H9 (cell line): ENCODE measurements around the gene CCR4. TPM values are rescaled to one million over a fixed set of nuclear protein-coding genes. Genes with fewer than 3 reads are reported as not detected.

Experiments
- DNase-seq: peaks from one replicate; pipeline ENCODE4 v3.0.0-alpha.2; 2017
- H2AFZ ChIP-seq: one replicate; pipeline ENCODE4 v1.6.1; 2013; ENCODE audit warnings: mild to moderate bottlenecking, low read length, control low read depth, moderate library complexity
- H2AK5ac ChIP-seq: 2 replicates; pipeline ENCODE4 v1.6.1; 2013; ENCODE audit warnings: low read length, control low read depth, mixed read lengths; ENCODE audit not compliant: insufficient read length
- H2BK120ac ChIP-seq: one replicate; pipeline ENCODE4 v1.6.1; 2013; ENCODE audit warnings: low read depth, mild to moderate bottlenecking, low read length, control low read depth, inconsistent platforms; ENCODE audit not compliant: poor library complexity, severe bottlenecking
- H2BK12ac ChIP-seq: 2 replicates; pipeline ENCODE4 v1.6.1; 2013; ENCODE audit warnings: low read length, control low read depth, mixed read lengths, low read depth; ENCODE audit not compliant: insufficient read length
- H2BK15ac ChIP-seq: 2 replicates; pipeline ENCODE4 v1.6.1; 2013; ENCODE audit warnings: low read depth, low read length, control low read depth
- H2BK20ac ChIP-seq: one replicate; pipeline ENCODE4 v1.6.1; 2013; ENCODE audit warnings: low read depth, mild to moderate bottlenecking, low read length, control low read depth, inconsistent platforms; ENCODE audit not compliant: poor library complexity, severe bottlenecking
- H2BK5ac ChIP-seq: 2 replicates; pipeline ENCODE4 v1.6.1; 2013; ENCODE audit warnings: low read length, control low read depth, mixed read lengths; ENCODE audit not compliant: insufficient read length
- H3K14ac ChIP-seq: 2 replicates; pipeline ENCODE4 v1.6.1; 2013; ENCODE audit warnings: low read length, control low read depth; ENCODE audit not compliant: insufficient read depth
- H3K18ac ChIP-seq: 2 replicates; pipeline ENCODE4 v1.6.1; 2013; ENCODE audit warnings: low read depth, mild to moderate bottlenecking, mixed read lengths, low read length, control low read depth; ENCODE audit not compliant: insufficient read length
- H3K23ac ChIP-seq: 2 replicates; pipeline ENCODE4 v1.6.1; 2013; ENCODE audit warnings: low read length, control low read depth, mixed read lengths, low read depth; ENCODE audit not compliant: insufficient read length
- H3K23me2 ChIP-seq: 2 replicates; pipeline ENCODE4 v1.6.1; 2013; ENCODE audit warnings: low read depth, mild to moderate bottlenecking, mixed read lengths, low read length, control low read depth; ENCODE audit not compliant: insufficient read length, poor library complexity, severe bottlenecking
- H3K27ac ChIP-seq: 2 replicates; pipeline ENCODE4 v1.5.1; 2013; ENCODE audit warnings: low read length, control low read depth, mixed read lengths, low read depth; ENCODE audit not compliant: insufficient read length
- H3K27me3 ChIP-seq: 2 replicates; pipeline ENCODE4 v1.6.1; 2013; ENCODE audit warnings: low read length, control low read depth, inconsistent platforms; ENCODE audit not compliant: insufficient read depth
- H3K4ac ChIP-seq: 2 replicates; pipeline ENCODE4 v1.6.1; 2013; ENCODE audit warnings: low read depth, mild to moderate bottlenecking, control low read depth, inconsistent platforms, low read length, moderate library complexity
- H3K4me1 ChIP-seq: 2 replicates; pipeline ENCODE4 v1.6.1; 2013; ENCODE audit warnings: low read length, control low read depth, inconsistent platforms; ENCODE audit not compliant: insufficient read depth
- H3K4me2 ChIP-seq: 2 replicates; pipeline ENCODE4 v1.6.1; 2013; ENCODE audit warnings: low read length, control low read depth, mixed read lengths; ENCODE audit not compliant: insufficient read length, insufficient read depth
- H3K56ac ChIP-seq: 2 replicates; pipeline ENCODE4 v1.6.1; 2013; ENCODE audit warnings: low read depth, mild to moderate bottlenecking, mixed read lengths, low read length, control low read depth; ENCODE audit not compliant: insufficient read length
- H3K79me1 ChIP-seq: 2 replicates; pipeline ENCODE4 v1.6.1; 2013; ENCODE audit warnings: low read depth, mild to moderate bottlenecking, moderate library complexity, low read length, control low read depth, inconsistent platforms; ENCODE audit not compliant: insufficient read depth, poor library complexity, severe bottlenecking
- H3K79me2 ChIP-seq: 2 replicates; pipeline ENCODE4 v1.6.1; 2013; ENCODE audit warnings: low read length, control low read depth, inconsistent platforms; ENCODE audit not compliant: insufficient read depth
- H3K9ac ChIP-seq: 2 replicates; pipeline ENCODE4 v1.6.1; 2013; ENCODE audit warnings: low read length, control low read depth, mixed read lengths; ENCODE audit not compliant: insufficient read length; ENCODE audit errors: extremely low read depth
- H3K9me3 ChIP-seq: one replicate; pipeline ENCODE4 v1.6.1; 2013; ENCODE audit warnings: low read depth, low read length, inconsistent platforms; ENCODE audit not compliant: control insufficient read depth
- H3T11ph ChIP-seq: one replicate; pipeline ENCODE4 v1.6.1; 2013; ENCODE audit warnings: mild to moderate bottlenecking, low read length, control low read depth, inconsistent platforms
- H4K20me1 ChIP-seq: one replicate; pipeline ENCODE4 v1.6.1; 2013; ENCODE audit not compliant: control insufficient read depth, insufficient read length, insufficient read depth
- H4K5ac ChIP-seq: 2 replicates; pipeline ENCODE4 v1.6.1; 2013; ENCODE audit warnings: low read depth, mild to moderate bottlenecking, mixed read lengths, low read length, control low read depth; ENCODE audit not compliant: insufficient read length
- H4K8ac ChIP-seq: replicated peaks from 2 replicates; pipeline ENCODE4 v1.6.1; 2013; ENCODE audit warnings: low read length, control low read depth, mixed read lengths, low read depth; ENCODE audit not compliant: insufficient read length
- H4K91ac ChIP-seq: 2 replicates; pipeline ENCODE4 v1.6.1; 2013; ENCODE audit warnings: low read depth, mild to moderate bottlenecking, moderate library complexity, mixed read lengths, low read length, control low read depth; ENCODE audit not compliant: insufficient read length
- H3K27ac Mint-ChIP-seq, 3 experiments: 2 replicates in 2 of 3; 3 replicates in 1 of 3; pipeline ENCODE4 v1.8.0; 2020 to 2021; ENCODE audit warnings: mixed read lengths in 3 of 3, mild to moderate bottlenecking in 1 of 3, moderate library complexity in 1 of 3
- H3K27me3 Mint-ChIP-seq: 2 replicates; pipeline ENCODE4 v1.8.0; 2021; ENCODE audit warnings: low read depth, mild to moderate bottlenecking, moderate library complexity, mixed read lengths
- H3K36me3 Mint-ChIP-seq, 3 experiments: 2 replicates in 2 of 3; 3 replicates in 1 of 3; pipeline ENCODE4 v1.8.0; 2020 to 2021; ENCODE audit warnings: low read depth in 3 of 3, mixed read lengths in 3 of 3; ENCODE audit not compliant: insufficient read depth in 1 of 3
- H3K4me1 Mint-ChIP-seq, 2 experiments: 2 replicates each; pipeline ENCODE4 v1.8.0; 2020; ENCODE audit warnings: mixed read lengths in 2 of 2
- H3K4me3 Mint-ChIP-seq, 2 experiments: 2 replicates in 1 of 2; 3 replicates in 1 of 2; pipeline ENCODE4 v1.8.0; 2020 to 2021; ENCODE audit warnings: mild to moderate bottlenecking in 2 of 2, mixed read lengths in 2 of 2, moderate library complexity in 1 of 2
- H3K9me3 Mint-ChIP-seq, 2 experiments: 2 replicates in 1 of 2; 3 replicates in 1 of 2; pipeline ENCODE4 v1.8.0; 2020; ENCODE audit warnings: mild to moderate bottlenecking in 2 of 2, mixed read lengths in 2 of 2, moderate library complexity in 1 of 2
- WGBS: extraction: QIAGEN DNeasy Blood & Tissue Kit; methylation state at CpG from one replicate; pipeline ENCODE4 v1.1.7; 2013; ENCODE audit warnings: missing lambda C conversion rate, low lambda C conversion rate, mixed read lengths; ENCODE audit not compliant: insufficient read length; ENCODE audit errors: extremely low coverage; 5-methylcytosine and 5-hydroxymethylcytosine counted together
- total RNA-seq: library from RNA; stranded (reverse); gene quantifications from 2 replicates; pipeline ENCODE4 v1.2.1, GENCODE V29; 2021
- TF ChIP-seq, protein P1 (sequence below): fragments of 200-600 bp; sonication (generic); conservative IDR thresholded peaks from 3 replicates; pipeline ENCODE4 v1.8.0; 2021; ENCODE audit warnings: antibody characterized with exemption, mild to moderate bottlenecking

The CCR4 gene
- total RNA-seq, 1 experiment from 2014 or later: 0.07 TPM

DNA sequence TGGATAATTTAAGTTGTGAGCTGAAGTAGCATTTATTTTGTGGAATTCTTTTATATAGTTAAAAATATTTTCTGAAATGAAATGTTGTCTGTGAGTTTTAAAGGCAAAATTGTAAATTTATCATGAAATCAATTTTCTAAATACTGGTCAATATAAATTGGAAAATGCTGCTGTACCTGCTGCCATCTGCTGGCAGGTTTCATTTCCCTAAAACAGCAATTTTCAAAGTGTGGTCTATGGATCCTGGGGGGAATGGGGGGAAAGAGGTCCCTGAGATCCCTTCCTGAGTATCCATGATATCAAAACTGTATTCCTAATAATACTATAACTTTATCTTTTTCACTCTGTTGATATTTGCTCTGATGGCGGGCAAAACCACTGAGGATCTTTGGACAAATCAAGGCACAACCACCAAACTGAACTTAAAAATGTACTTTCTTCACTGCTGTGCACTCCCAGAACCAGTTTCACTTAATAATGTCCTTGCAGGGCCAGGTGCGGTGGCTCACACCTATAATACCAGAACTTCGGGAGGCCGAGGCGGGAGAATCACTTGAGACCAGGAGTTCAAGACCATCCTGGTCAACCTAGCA is 17.2 kb upstream of the CCR4 start:
- no peaks in the 10 kb centered on the region for H3K27me3 ChIP-seq
- no peaks in the 10 kb centered on the region; the same call in 1 of the 2 replicates for H3K4me1 ChIP-seq
- H3K79me2 ChIP-seq: no peaks in the 10 kb centered on the region
- no peak overlapping the region for H3K4ac ChIP-seq
- H4K5ac ChIP-seq: no peak overlapping the region
- no peak overlapping the region for H3K4me2 ChIP-seq
- H2AFZ ChIP-seq: no peak overlapping the region
- no peak overlapping the region for H4K8ac ChIP-seq
- Mint-ChIP-seq H3K9me3 (peaks cover 6 to 10% of the 10 kb centered on the region in 2 experiments), H3K27ac (no peak overlapping the region), H3K4me1 (peaks cover 6 to 8% of the 10 kb centered on the region in 2 experiments), H3K36me3 (peaks cover 3 to 26% (median 3%) of the 10 kb centered on the region in 3 experiments; a peak in 4 of 7 replicates), H3K4me3 (no peak overlapping the region), H3K27me3 (no peaks in the 10 kb centered on the region)
- H3K18ac ChIP-seq: no peak overlapping the region
- no peak overlapping the region for H2BK5ac ChIP-seq
- no peak overlapping the region for H3K9ac ChIP-seq
- H3K23ac ChIP-seq: no peak overlapping the region
- H3K79me1 ChIP-seq: no peaks in the 10 kb centered on the region
- TF ChIP-seq, protein P1, sequence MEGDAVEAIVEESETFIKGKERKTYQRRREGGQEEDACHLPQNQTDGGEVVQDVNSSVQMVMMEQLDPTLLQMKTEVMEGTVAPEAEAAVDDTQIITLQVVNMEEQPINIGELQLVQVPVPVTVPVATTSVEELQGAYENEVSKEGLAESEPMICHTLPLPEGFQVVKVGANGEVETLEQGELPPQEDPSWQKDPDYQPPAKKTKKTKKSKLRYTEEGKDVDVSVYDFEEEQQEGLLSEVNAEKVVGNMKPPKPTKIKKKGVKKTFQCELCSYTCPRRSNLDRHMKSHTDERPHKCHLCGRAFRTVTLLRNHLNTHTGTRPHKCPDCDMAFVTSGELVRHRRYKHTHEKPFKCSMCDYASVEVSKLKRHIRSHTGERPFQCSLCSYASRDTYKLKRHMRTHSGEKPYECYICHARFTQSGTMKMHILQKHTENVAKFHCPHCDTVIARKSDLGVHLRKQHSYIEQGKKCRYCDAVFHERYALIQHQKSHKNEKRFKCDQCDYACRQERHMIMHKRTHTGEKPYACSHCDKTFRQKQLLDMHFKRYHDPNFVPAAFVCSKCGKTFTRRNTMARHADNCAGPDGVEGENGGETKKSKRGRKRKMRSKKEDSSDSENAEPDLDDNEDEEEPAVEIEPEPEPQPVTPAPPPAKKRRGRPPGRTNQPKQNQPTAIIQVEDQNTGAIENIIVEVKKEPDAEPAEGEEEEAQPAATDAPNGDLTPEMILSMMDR: peak; percentile 89
- H3K9me3 ChIP-seq: no peaks in the 10 kb centered on the region
- no peak overlapping the region for H2BK120ac ChIP-seq
- no peak overlapping the region; the same call in 1 of the 2 replicates for H2BK15ac ChIP-seq
- H4K91ac ChIP-seq: no peak overlapping the region
- H3K14ac ChIP-seq: no peak overlapping the region
- H3K27ac ChIP-seq: no peak overlapping the region
- no peaks in the 10 kb centered on the region for H3K23me2 ChIP-seq
- no peak overlapping the region for H3K56ac ChIP-seq
- H3T11ph ChIP-seq: no peak overlapping the region
- H4K20me1 ChIP-seq: no peaks in the 10 kb centered on the region
- no CpG with 5 or more reads among the region's 5 CpGs for WGBS
- no peak overlapping the region for H2BK12ac ChIP-seq
- no peak for DNase-seq
- H2BK20ac ChIP-seq: no peak overlapping the region
- H2AK5ac ChIP-seq: no peak overlapping the region
